ENCODE data around the gene R3HDML. TPM values are rescaled to one million over a fixed set of nuclear protein-coding genes. Genes with fewer than 3 reads are reported as not detected.

R3HDML gene
- total RNA-seq, 1 donor from 2014 or later: not detected

- no peak for TF ChIP-seq POLR2AphosphoS5 (IDR thresholded peaks at IDR 0.05; ENCODE audit: insufficient read depth in 1 of 2, low read depth in 1 of 2)
- no peak for TF ChIP-seq POLR2A (IDR thresholded peaks at IDR 0.05)
- TF ChIP-seq CTCF (IDR thresholded peaks at IDR 0.05): no peak
- Histone ChIP-seq H3K27ac (no peak overlapping the region), H3K27me3 (no peaks in the 10 kb centered on the region), H3K36me3 (peaks cover 0 to 9% of the 10 kb centered on the region in 2 donors), H3K4me3 (no peak overlapping the region), H3K9me3 (no peaks in the 10 kb centered on the region), H3K4me1 (no peaks in the 10 kb centered on the region)
- intact Hi-C loops (cut with DNase I): no loop called here
- DNase-seq (ENCODE audit: extremely low spot score in 2 of 2): no peak
These were observed 34.1 kb upstream of the R3HDML start for GRCh38 chr20:44302736-44303135.

- Histone ChIP-seq H3K36me3 (peaks cover 0 to 9% of the 10 kb centered on the region in 2 donors), H3K27ac (no peak overlapping the region), H3K9me3 (no peaks in the 10 kb centered on the region), H3K27me3 (no peaks in the 10 kb centered on the region), H3K4me1 (peaks cover 8% of the 10 kb centered on the region), H3K4me3 (no peak overlapping the region)
- TF ChIP-seq POLR2AphosphoS5 (IDR thresholded peaks at IDR 0.05; ENCODE audit: insufficient read depth in 1 of 2, low read depth in 1 of 2) (no peak), CTCF (IDR thresholded peaks at IDR 0.05) (no peak), POLR2A (IDR thresholded peaks at IDR 0.05) (no peak)
- no peak for DNase-seq (ENCODE audit: extremely low spot score in 2 of 2)
- intact Hi-C loops (cut with DNase I): no loop called here
These were observed 32.5 kb upstream of the R3HDML start for GRCh38 chr20:44304383-44304782.

- DNase-seq (ENCODE audit: extremely low spot score in 2 of 2): no peak
- intact Hi-C loops (cut with DNase I): no loop called here
These were observed 29.9 kb upstream of the R3HDML start for GRCh38 chr20:44306927-44307326.

GRCh38 chr20:44309763-44310663 lies 26.8 kb upstream of the R3HDML start:
- no peak for DNase-seq (ENCODE audit: extremely low spot score in 2 of 2)
- peak overlapping the region; percentile 78 for H3K27ac ChIP-seq
- peak overlapping the region; percentile 95 to 99 for H3K4me3 ChIP-seq
- intact Hi-C loops (cut with DNase I): no loop called here
- no peaks in the 10 kb centered on the region for H3K9me3 ChIP-seq
- H3K4me1 ChIP-seq: peaks cover 23% of the 10 kb centered on the region
- TF ChIP-seq POLR2AphosphoS5 (IDR thresholded peaks at IDR 0.05; ENCODE audit: insufficient read depth in 1 of 2, low read depth in 1 of 2) (no peak), POLR2A (IDR thresholded peaks at IDR 0.05) (no peak), CTCF (IDR thresholded peaks at IDR 0.05) (no peak)
- no peaks in the 10 kb centered on the region for H3K27me3 ChIP-seq
- H3K36me3 ChIP-seq: peaks cover 0 to 9% of the 10 kb centered on the region in 2 donors

More at GRCh38 chr20:44306927-44307326, 29.9 kb upstream of the R3HDML start:
- Histone ChIP-seq H3K9me3 (no peaks in the 10 kb centered on the region), H3K4me1 (peaks cover 23% of the 10 kb centered on the region), H3K27me3 (no peaks in the 10 kb centered on the region), H3K4me3 (no peak overlapping the region), H3K27ac (no peak overlapping the region), H3K36me3 (peaks cover 0 to 9% of the 10 kb centered on the region in 2 donors)
- TF ChIP-seq POLR2AphosphoS5 (IDR thresholded peaks at IDR 0.05; ENCODE audit: insufficient read depth in 1 of 2, low read depth in 1 of 2): no peak
- no peak for TF ChIP-seq POLR2A (IDR thresholded peaks at IDR 0.05)
- TF ChIP-seq CTCF (IDR thresholded peaks at IDR 0.05): no peak

All from vagina (tissue), 2 donors.